Measurements from ENCODE around the gene PLEKHF1. TPM values are rescaled to one million over a fixed set of nuclear protein-coding genes. Genes with fewer than 3 reads are reported as not detected.
"Not testable (repeated sequence)": the region's sequence is repeated elsewhere in the genome, so short reads cannot be mapped to it uniquely, and the experiment has no call there.

PLEKHF1 gene
- total RNA-seq, 1 donor from 2014 or later, result 27.8 TPM

- Histone ChIP-seq H3K4me1 (no peaks in the 10 kb centered on the region), H3K27ac (replicated peaks) (no peak overlapping the region), H3K36me3 (no peaks in the 10 kb centered on the region), H3K27me3 (ENCODE audit: low read depth) (peaks cover 4% of the 10 kb centered on the region), H3K9me3 (replicated peaks) (no peaks in the 10 kb centered on the region), H3K4me3 (no peak overlapping the region)
- DNase-seq, result no peak
- intact Hi-C loops (cut with micrococcal nuclease), result no loop called here
- TF ChIP-seq, protein P1, sequence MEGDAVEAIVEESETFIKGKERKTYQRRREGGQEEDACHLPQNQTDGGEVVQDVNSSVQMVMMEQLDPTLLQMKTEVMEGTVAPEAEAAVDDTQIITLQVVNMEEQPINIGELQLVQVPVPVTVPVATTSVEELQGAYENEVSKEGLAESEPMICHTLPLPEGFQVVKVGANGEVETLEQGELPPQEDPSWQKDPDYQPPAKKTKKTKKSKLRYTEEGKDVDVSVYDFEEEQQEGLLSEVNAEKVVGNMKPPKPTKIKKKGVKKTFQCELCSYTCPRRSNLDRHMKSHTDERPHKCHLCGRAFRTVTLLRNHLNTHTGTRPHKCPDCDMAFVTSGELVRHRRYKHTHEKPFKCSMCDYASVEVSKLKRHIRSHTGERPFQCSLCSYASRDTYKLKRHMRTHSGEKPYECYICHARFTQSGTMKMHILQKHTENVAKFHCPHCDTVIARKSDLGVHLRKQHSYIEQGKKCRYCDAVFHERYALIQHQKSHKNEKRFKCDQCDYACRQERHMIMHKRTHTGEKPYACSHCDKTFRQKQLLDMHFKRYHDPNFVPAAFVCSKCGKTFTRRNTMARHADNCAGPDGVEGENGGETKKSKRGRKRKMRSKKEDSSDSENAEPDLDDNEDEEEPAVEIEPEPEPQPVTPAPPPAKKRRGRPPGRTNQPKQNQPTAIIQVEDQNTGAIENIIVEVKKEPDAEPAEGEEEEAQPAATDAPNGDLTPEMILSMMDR (IDR thresholded peaks at IDR 0.05; ENCODE audit: borderline replicate concordance), result no peak
These were observed 40.0 kb upstream of the PLEKHF1 start for GRCh38 chr19:29625186-29625651.

DNA sequence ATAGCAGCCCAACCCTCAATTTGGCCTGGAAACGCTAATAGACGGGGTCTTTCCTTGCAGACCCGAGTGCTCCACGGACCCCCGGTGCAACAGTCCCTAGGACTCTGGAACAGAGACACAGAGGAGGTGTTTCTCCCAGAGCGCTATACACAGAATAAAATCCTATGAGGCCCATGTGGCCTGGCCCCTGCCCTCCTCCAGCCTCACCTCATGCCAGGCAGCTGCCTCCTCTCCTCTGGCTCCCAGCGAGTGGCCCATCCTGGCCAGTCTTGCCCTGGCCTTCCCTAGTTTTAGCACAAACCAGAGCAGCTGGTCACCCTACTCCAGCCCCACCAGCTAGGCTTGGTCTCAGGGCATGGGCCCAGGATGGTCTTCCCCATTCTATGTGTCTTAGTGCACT is 38.9 kb upstream of the PLEKHF1 start:
- no peaks in the 10 kb centered on the region for H3K4me1 ChIP-seq
- H3K36me3 ChIP-seq, result no peaks in the 10 kb centered on the region
- peaks cover 4% of the 10 kb centered on the region for H3K27me3 ChIP-seq (ENCODE audit: low read depth)
- intact Hi-C loops (cut with micrococcal nuclease), result no loop called here
- TF ChIP-seq, protein P1 (IDR thresholded peaks at IDR 0.05; ENCODE audit: borderline replicate concordance), result no peak
- DNase-seq, result no peak
- H3K4me3 ChIP-seq, result no peak overlapping the region
- no peaks in the 10 kb centered on the region for H3K9me3 ChIP-seq (replicated peaks)
- no peak overlapping the region for H3K27ac ChIP-seq (replicated peaks)

DNA sequence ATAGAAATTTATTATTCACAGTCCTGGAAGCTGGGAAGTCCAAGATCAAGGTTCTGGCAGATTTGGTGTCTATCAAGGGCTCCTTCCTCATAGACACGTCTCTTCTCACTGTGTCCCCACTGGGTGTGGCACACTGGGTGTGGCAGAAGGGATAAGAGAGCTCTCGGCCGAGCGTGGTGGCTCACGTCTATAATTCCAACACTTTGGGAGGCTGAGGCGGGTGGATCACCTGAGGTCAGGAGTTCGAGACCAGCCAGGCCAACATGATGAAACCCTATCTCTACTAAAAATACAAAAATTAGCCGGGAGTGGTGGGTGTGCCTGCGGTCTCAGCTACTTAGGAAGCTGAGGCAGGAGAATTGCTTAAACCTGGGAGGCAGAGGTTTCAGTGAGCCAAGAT is 38.4 kb upstream of the PLEKHF1 start:
- intact Hi-C loops (cut with micrococcal nuclease), result not testable (repeated sequence)

GRCh38 chr19:29628661-29629385 is 36.4 kb upstream of the PLEKHF1 start:
- no peak for DNase-seq
- TF ChIP-seq, protein P1 (IDR thresholded peaks at IDR 0.05; ENCODE audit: borderline replicate concordance), result no peak
- intact Hi-C loops (cut with micrococcal nuclease), result no loop called here
- H3K9me3 ChIP-seq (replicated peaks), result peaks cover 3% of the 10 kb centered on the region
- H3K27ac ChIP-seq (replicated peaks), result no peak overlapping the region
- no peaks in the 10 kb centered on the region for H3K27me3 ChIP-seq (ENCODE audit: low read depth)
- H3K36me3 ChIP-seq, result no peaks in the 10 kb centered on the region
- no peaks in the 10 kb centered on the region for H3K4me1 ChIP-seq
- H3K4me3 ChIP-seq, result no peak overlapping the region

More for the DNA sequence above, 38.4 kb upstream of the PLEKHF1 start:
- H3K9me3 ChIP-seq (replicated peaks); DNase-seq; H3K36me3 ChIP-seq; H3K4me1 ChIP-seq; H3K4me3 ChIP-seq; H3K27ac ChIP-seq (replicated peaks); H3K27me3 ChIP-seq (ENCODE audit: low read depth): not testable (repeated sequence)

- H3K4me1 ChIP-seq, result no peaks in the 10 kb centered on the region
- TF ChIP-seq, protein P1 (IDR thresholded peaks at IDR 0.05; ENCODE audit: borderline replicate concordance), result no peak
- H3K36me3 ChIP-seq, result no peaks in the 10 kb centered on the region
- no peak overlapping the region for H3K27ac ChIP-seq (replicated peaks)
- peaks cover 6% of the 10 kb centered on the region for H3K9me3 ChIP-seq (replicated peaks)
- no peak for DNase-seq
- no peaks in the 10 kb centered on the region for H3K27me3 ChIP-seq (ENCODE audit: low read depth)
- intact Hi-C loops (cut with micrococcal nuclease), result no loop called here
- no peak overlapping the region for H3K4me3 ChIP-seq
These were observed 35.3 kb upstream of the PLEKHF1 start for GRCh38 chr19:29629836-29630534.

- no peaks in the 10 kb centered on the region for H3K27me3 ChIP-seq (ENCODE audit: low read depth)
- no peak overlapping the region for H3K4me3 ChIP-seq
- H3K36me3 ChIP-seq, result no peaks in the 10 kb centered on the region
- H3K4me1 ChIP-seq, result no peaks in the 10 kb centered on the region
- DNase-seq, result no peak
- intact Hi-C loops (cut with micrococcal nuclease), result no loop called here
- H3K27ac ChIP-seq (replicated peaks), result no peak overlapping the region
- peaks cover 6% of the 10 kb centered on the region for H3K9me3 ChIP-seq (replicated peaks)
- TF ChIP-seq, protein P1 (IDR thresholded peaks at IDR 0.05; ENCODE audit: borderline replicate concordance), result no peak
These were observed 34.6 kb upstream of the PLEKHF1 start for GRCh38 chr19:29630655-29631054.

Measured in left ventricle myocardium inferior (tissue), 1 donor.